KG1 (cell line): Measurements from ENCODE around the gene TMEM151B.

ENCODE experiments used
- DNase-seq: peaks from one replicate; lab custom pipeline; 2025; lab: John Stamatoyannopoulos, UW

Gene TMEM151B

GRCh38 chr6:44278774-44279697 lies 8.8 kb downstream of the TMEM151B start:
- no peak for DNase-seq

- no peak for DNase-seq
Measured at GRCh38 chr6:44284121-44284520, 13.9 kb downstream of the TMEM151B start.

GRCh38 chr6:44284867-44285266 lies 14.6 kb downstream of the TMEM151B start:
- DNase-seq, result no peak

- no peak for DNase-seq
Measured at GRCh38 chr6:44285552-44286284, 15.5 kb downstream of the TMEM151B start.

- DNase-seq, result no peak
Measured at GRCh38 chr6:44286285-44286565, 16.0 kb downstream of the TMEM151B start.

GRCh38 chr6:44286747-44287146 lies 16.5 kb downstream of the TMEM151B start:
- no peak for DNase-seq

GRCh38 chr6:44289726-44290260 lies 19.5 kb downstream of the TMEM151B start:
- DNase-seq, result no peak

- DNase-seq, result no peak
Measured at GRCh38 chr6:44291841-44292240, 21.6 kb downstream of the TMEM151B start.

- DNase-seq, result no peak
Measured at GRCh38 chr6:44292661-44293365, 22.6 kb downstream of the TMEM151B start.

GRCh38 chr6:44294832-44295791 lies 24.9 kb downstream of the TMEM151B start:
- DNase-seq, result no peak

- DNase-seq, result no peak
Measured at GRCh38 chr6:44297063-44298038, 27.1 kb downstream of the TMEM151B start.

GRCh38 chr6:44298055-44298803 lies 28.0 kb downstream of the TMEM151B start:
- DNase-seq, result no peak

GRCh38 chr6:44298864-44299263 lies 28.6 kb downstream of the TMEM151B start:
- no peak for DNase-seq

GRCh38 chr6:44300292-44300823 lies 30.1 kb downstream of the TMEM151B start:
- DNase-seq, result no peak

- DNase-seq, result no peak
Measured at GRCh38 chr6:44301106-44301505, 30.9 kb downstream of the TMEM151B start.

- DNase-seq, result no peak
Measured at GRCh38 chr6:44301782-44302564, 31.7 kb downstream of the TMEM151B start.

GRCh38 chr6:44302856-44303255 lies 32.6 kb downstream of the TMEM151B start:
- DNase-seq, result no peak

GRCh38 chr6:44303842-44304241 lies 33.6 kb downstream of the TMEM151B start:
- no peak for DNase-seq
